Measurements from ENCODE around the gene KRT81.
"Not testable (repeated sequence)": the region's sequence is repeated elsewhere in the genome, so short reads cannot be mapped to it uniquely, and the experiment has no call there.

KRT81 gene

DNA sequence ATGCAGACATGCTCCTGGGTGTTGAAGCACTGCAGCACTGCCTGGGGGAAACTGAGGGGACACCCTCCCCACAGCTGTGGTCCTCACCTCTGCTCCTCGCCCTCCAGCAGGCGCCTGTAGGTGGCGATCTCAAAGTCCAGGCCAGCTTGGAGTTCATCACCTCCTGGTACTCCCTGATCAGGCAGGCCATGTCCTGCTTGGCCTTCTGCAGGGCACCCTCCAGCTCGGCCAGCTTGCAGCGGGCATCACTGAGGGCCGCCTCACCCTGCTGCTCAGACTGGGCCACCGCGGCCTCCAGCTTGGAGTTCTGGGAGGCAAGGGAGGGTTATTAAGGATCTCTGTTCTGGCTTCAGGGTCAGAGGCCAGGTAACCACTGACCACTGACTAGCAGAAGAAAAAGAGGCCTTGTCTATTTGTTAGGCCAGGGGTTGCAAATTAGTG, 39.1 kb downstream of the KRT81 start:
- DNase-seq: not testable (repeated sequence)

DNA sequence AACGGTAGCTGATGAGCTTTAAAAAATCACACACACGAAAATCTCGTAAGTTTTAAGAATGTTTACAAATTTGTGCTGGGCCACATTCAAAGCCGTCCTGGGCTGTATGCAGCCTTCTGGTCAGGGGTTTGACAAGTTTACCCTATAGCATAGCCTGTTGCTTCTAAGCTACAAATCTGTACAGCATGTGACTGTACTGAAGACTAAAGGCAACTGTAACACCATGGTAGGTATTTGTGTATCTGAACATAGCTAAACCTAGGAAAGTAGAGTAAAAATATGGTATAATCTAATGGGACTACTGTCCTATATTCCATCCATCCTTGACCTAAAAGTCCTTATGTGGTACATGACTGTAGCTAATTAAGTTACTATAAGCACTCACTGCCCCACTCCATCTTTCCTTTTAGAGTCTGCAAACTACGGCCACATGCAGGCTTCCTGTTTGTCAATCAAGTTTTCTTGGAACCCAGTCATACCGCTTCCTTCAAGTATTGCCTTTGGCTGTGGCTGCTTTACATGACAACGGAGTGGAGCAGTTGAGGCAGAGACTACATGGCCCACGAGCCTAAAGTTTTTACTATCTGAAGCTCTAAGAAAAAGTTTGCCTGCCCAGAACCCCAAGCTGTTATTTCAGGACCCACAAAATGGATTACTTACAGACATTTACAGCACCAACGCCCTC, 39.8 kb downstream of the KRT81 start:
- no peak for DNase-seq

DNA sequence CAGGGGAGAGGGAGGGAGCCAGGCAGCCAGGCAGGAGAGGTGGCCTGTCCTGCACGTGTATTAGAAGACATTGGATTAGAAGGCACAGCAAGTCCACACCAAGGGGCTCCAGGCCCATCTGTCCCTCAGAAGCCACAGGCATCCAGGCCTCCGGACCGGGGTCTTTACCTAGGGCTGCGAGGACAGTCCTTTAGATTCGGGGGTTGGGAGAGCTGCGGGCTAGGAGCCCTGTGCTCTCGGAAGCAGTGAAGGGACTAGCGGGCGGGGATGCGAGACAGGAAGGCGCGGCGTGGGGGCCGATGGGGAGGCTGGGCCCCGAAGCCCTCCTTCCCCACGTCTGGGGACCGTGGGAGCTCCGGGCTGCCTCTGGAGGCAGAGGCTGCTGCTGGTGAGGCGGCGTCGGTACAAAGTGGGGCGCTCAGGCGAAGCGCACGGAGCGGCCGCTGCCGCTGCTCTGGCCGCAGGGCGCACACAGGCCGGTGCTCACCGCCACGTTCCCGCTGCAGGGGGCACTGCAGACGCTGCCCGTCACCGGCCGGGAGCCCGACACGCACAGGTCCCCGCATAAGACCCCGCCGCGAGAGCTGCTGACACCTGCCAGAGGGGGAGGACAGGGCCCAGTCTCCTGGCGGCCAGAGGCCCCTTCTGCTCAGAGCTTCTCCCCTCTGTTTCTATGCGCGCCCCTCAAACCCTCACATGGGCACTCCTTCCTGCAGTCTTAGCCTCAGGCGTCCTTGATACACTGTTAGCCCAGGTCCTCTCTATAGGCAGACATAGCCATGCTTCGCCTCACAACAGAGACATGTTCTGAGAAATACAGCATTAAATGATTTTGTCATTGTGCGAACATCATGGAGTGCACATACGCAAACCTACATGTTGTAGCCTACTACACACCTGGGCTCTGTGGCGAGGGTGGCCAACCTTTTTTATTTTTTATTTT, 41.0 kb downstream of the KRT81 start:
- DNase-seq: no peak

DNA sequence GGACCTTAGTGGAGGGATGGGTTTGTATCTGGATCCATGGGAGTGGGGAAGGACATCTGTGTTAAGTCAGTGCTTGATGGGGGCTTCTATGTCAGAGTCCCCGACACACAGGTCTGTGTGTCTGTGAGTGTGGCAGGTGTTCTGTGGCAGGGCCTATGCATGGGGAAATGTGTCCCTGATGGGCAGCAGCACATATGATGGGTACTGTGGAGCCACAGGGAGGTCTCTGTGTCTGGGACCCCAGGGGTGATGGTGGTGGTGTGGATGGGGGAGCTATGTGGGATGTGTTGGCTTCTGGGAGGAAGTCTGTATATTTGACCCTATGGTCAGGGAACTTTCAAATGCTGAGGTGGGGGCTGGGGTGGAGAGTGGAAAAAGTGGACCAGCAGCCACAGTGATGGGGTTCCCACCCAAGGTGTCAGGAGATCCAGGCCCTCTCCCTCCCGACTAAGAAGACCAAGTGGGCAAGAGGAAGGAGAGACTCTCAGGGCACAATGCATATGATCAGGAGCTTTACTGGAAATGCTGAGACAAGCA, 41.8 kb downstream of the KRT81 start:
- DNase-seq: no peak

DNA sequence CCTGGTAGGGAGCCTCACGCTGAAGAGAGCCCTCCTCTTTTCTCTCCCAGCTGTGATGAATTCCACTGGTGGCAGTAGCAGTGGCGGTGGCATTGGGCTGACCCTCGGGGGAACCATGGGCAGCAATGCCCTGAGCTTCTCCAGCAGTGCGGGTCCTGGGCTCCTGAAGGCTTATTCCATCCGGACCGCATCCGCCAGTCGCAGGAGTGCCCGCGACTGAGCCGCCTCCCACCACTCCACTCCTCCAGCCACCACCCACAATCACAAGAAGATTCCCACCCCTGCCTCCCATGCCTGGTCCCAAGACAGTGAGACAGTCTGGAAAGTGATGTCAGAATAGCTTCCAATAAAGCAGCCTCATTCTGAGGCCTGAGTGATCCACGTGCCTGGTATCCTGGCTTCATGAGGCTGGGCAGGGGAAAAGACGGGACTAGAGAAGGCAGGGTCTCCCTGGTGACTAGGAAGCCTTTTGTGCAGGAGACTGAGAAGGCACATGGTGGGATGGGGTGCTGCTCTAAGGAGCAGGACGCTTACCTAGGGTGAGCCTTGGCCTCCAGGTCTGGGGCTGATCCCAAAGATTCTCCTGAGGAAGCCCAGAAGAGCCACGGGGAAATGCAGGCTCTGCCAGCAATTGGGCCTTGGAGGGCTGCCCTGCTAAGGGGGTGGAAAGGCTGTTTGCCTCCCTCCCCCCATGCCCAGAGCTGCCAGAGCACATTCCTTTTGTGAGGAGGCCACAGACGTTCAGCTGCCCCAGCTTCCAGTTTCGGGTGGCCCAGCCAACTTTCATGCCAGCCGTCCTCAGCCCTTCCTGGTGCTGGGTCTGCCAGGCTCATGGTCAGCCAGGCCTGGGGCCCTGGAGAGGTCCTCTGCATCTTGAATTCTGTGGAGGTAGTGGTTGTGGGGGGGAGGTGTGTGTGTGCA, 42.5 kb downstream of the KRT81 start:
- no peak for DNase-seq

DNA sequence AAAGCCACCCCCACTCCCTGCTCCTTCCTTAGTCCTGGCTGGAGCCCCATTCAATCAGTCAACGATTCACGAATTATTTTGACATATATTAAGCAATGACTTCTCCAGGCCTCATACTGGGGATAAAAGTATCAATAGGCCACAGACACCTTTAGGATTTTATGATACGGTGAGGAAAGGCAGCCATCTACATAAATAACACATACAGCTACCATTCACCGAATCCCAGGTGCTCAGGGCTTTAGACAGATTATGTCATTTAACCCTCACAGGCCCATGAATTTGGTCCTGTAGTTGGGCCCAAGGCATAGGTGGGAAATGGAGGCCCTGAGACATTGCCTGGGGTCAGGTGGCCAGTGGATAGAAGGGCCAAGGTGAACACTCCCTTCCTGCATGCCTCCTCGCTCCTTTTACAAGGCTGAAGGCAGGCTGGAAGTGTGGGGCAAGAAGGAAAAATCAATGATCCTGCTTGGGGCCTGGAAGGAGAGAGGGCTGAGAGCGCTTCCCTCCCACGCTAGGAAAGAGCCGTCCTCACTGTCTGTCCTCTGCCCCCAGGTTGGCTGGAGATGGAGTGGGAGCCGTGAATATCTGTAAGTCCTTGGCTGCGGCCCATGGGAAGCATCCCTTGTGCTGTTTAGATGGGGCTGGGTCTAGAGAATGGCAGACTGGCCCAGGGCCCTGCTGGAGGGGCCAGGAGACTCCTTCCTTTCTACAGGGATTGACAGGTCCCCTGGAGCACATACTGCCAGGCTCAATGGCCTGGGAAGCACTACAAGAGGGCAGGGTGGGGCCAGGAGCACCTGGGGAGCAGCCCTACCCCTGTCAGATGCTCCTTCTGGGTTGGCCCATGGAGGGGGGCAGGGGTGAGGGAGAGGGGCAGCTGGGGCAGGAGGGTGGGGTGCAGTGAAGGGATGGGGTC, 43.5 kb downstream of the KRT81 start:
- DNase-seq: no peak

DNA sequence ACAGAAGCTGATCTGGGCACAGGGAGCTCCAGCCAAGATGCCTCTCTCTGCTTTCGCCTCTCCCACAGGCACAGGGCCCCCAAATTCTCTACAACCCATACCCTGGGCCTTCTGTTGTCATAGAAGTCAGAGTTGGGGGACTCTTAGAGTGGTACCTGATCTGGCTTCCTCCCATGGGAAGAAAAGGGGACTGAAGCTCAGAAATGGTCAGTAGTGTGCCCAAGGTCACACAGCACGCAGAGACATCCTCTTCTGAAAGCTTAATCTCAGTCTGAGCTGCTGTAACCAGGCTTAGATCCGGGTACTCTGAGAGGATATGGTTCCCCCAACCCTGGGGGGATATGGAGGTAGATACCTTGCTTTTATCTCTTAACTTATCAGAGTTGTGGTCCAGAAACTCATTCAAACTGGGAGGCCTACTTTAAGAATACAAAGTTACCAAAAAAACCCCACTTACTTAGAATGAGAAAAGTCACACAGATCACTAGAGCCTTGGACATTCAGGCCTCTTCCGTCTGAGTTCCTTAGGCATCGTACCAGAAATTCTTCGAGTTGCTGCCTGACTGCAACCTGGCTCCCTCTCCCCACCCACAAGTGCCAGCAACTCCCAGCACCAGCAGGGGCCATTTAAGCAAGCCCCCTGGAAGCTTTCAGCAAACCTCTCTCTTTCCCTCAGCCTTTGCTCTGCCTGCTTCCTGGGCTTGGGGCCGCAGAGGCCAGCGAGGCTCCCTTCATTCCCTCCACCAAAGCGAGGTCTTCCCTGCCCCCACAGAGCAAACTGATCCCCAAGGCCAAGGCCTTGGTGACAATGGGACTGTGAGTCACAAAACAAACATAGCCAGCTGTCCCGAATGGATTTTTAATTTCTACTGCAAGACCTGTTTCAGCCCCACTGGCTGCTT, 44.4 kb downstream of the KRT81 start:
- no peak for DNase-seq

DNA sequence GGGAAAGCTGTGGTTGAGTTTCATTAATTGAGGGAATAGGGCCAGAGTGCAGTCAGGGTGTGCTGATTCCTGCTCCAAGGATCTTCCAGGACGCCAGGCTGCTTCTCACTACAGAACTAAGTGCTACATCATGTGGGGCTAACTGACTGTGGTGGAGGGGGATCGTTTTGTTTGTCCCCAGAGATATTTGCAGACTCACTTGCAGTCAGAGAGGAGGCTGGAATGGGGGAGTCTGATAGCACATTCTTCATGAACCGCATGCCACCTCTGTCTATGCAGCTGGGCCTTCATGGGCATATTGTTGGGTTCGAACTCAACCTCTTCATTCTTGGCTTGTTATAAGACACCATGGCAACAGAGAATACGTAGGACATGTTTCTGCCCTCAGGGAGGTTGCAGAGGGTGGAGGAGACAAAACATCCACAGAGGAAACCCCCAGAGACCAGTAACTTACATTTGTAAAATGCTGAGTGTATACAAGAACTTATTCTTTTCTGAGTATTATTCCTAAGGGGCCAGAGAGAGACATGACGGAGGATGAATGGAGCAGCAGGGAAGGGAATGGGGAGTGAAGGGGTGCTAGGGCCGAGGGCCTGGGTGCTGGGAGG, 45.3 kb downstream of the KRT81 start:
- DNase-seq: no peak

DNA sequence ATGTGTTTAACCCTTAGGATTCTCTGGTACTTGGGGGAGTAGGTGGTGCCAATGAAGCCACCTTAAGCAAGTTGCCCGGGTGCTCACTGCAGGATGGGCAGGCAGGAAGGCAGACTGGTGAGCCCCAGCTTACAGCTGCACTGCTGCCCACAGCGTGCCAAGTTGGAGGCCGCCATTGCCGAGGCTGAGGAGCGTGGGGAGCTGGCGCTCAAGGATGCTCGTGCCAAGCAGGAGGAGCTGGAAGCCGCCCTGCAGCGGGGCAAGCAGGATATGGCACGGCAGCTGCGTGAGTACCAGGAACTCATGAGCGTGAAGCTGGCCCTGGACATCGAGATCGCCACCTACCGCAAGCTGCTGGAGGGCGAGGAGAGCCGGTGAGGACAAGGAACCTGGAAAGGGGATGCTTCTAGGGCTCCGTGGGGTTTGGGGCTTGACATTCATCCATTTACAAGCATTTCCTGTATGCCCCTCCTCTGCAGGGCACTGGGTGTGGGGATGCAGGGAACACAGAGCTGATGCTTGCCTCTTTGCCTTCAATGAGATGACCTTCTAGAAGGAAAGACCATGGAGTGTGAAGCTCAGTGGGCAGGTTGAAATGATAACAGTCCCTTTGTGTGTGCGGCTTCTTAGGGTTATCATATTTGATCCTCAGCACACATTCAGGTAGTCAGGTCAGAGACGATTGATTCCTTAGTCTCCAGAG, 45.9 kb downstream of the KRT81 start:
- DNase-seq: no peak

DNA sequence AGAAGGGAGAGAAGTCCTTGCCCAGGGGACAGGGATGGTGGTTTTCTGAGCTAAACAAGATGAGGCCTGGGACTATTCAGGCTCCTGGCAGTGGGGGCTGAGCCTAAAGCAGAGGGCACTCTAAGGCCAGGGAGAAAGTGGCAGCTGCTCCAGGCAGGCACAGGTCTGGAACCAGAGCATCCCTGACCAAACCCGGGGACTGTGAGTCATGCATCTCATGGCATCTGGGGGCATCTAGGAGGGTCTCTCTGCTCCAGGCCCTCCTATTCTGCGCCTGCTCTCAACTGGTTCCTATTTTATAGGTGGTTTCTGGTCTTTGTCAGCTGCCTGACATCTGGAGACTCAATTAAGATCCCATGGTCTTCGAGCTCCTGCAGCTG, 46.7 kb downstream of the KRT81 start:
- DNase-seq: no peak

DNA sequence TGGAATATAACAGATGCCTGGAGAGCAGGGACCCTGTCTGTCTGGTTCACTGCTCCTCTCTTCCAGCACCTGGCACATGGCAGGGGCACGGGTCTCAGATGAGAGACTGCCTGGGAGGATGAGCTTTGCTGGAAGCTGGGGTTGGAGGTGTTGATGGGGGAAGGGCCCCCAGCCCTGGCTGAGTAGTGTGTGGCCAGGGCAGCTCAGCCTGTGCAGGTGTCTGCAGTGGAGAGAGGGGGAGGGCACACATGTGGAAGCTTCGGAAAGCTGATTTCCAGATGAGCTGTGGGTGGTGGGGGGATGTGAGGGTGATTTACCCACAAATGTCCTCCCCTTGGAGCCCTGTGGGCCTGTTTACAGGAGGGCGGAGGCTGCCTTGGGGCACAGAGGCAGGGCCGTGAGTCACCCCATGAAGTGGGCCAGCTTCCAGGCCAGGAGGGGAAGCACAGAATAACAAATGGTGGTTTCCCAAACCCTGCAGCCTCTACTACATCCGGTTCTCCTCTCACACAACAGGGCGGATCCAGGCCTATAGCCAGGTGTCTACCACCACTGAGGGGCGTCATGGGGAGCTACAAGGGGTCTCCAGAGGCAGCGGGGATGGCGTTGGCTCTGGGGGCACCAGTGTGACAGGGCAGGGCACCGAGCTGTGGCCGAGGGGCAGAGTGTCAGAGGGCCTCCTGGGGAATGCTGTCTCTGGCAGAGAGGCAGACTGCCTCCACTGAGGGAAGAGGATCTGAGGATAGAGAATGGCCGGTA, 47.3 kb downstream of the KRT81 start:
- DNase-seq: no peak

DNA sequence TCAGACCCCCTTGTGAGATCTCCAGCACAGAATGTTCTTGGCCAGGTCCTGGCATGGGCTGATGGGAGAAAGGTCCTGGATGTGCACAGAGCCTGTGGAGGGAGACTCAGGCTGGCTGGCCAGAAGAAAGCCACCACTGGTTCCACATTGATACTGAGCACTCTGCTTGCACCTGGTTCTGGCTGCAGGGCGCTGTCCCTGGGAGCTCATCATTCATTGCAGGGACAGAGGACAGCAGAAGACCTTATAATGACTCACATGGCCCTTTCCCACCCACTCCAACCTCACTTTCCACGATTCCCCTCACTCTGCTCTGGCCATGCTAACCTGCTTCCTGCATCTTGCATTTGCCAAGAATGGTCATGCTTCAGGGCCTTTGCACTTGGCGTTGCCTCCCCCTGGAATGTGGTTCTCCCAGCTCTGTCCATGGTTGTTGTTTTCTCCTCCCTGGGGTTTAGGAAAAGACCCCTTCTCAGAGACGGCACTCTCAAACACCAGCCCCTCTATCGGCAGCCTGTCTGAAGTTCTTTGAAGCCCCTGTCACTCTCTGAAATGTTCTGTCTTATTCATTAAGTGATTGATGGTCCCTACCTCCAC, 48.0 kb downstream of the KRT81 start:
- no peak for DNase-seq

DNA sequence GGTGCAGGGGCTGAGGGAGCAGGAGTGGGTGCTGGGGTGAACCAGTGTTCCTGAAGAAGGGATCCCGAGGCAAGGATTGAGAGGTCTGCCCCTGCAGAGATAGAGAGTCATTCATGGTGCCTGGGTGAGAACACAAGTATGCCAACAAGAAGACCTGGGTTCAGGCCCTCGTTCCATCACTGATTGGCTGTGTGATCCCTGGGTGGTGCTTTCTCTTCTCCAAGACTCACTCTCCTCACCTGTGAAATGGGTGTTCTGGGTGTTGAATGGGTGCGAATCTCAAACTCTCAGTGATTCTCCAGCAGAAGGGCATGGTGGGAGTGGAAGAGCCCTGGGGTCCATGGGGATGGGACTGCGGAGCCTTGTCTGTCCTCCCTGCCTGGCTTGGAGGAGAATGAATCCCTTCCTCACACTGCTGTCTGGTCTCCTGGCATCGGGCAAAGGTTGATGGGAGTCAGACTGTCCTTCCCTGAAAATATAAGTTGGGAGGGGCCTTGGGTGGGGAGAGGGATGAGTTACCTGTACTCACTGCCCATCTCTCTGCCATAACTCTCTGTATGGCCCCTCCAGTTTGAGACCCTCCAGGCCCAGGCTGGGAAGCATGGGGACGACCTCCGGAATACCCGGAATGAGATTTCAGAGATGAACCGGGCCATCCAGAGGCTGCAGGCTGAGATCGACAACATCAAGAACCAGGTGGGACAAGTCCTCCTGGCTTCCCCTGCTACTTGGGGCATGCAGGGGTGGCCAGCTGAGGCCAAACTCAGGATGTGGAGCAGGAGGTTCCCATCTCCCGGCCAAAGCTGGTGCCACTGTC, 48.7 kb downstream of the KRT81 start:
- DNase-seq: no peak

DNA sequence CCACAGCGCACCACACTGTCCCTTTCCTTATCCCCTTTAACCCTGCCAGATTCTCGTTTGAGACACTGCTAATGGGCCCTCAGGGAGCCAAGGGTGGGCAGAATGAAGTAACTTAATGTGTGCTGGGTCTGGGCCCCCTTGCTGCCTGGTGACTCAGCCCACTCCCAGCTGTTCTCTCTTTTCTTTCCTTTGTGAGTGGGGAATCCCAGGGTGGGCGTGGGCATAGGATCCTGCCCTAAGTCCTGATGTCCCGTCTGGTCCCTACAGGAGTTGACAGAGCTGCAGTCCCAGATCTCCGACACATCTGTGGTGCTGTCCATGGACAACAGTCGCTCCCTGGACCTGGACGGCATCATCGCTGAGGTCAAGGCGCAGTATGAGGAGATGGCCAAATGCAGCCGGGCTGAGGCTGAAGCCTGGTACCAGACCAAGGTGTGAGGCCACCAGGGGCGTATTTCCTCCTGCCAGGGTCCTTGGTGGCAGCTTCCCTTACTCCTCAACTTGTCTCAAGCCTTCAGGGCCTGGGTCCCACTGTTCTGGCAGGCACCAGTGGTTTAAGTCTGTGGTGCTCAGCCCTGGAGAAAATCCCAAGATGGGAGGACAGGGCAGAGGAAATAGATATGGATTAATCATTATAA, 50.0 kb downstream of the KRT81 start:
- no peak for DNase-seq

DNA sequence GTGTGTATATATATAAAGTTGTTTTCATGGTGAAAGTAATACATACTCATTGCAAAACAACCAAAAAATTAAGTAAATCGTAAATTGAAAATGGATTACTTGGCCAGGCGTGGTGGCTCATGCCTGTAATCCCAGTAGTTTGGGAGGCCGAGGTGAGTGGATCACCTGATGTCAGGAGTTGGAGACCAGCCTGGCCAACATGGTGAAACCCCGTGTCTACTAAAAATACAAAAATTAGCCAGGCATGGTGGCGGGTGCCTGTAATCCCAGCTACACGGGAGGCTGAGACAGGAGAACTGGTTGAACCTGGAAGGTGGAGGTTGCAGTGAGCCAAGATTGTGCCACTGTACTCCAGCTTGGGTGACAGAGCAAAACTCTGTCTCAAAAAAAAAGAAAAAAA, 51.1 kb downstream of the KRT81 start:
- not testable (repeated sequence) for DNase-seq

DNA sequence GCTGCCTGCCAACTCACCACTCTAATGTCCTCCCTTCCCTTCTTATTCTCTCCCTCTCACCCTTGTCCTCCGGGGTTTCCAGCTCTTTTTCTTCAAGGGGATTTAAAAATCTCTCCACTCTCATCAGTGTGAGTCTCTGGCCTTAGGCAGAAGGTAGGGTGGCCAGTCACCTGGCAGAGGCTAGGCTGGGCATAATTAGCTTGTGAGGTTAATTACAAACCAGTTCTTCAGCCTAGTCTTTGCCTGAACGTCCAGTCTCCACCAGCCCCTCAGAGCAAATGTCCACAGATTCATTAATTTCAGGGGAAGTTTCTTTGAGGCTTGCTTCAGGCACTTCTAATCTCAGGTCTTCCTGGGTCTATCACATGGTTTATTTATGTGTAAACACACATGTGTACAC, 51.6 kb downstream of the KRT81 start:
- no peak for DNase-seq
